Adrenal gland (tissue), 12 donors: Measurements from ENCODE around the gene TDO2. TPM values are rescaled to one million over a fixed set of nuclear protein-coding genes. Genes with fewer than 3 reads are reported as not detected.

Experiments used
- DNase-seq, 7 donors: peaks; one replicate each; pipeline ENCODE4 v3.0.0-alpha.2; 2019 to 2020
- H3K27ac ChIP-seq, 5 donors: fragments of 200-600 bp; sonication (generic) in 4 of 5; 1 replicate in 3 of 5; 2 replicates in 2 of 5; pipeline versions ENCODE4 v1.5.1 to v1.8.0; 2016 to 2020; ENCODE audit warnings: mild to moderate bottlenecking in 1 of 5
- H3K27me3 ChIP-seq: fragments of 200-600 bp; 2 replicates; pipeline ENCODE4 v1.8.0; 2021
- H3K36me3 ChIP-seq, 2 donors: fragments of 200-600 bp; replicated peaks in 1 of 2; 1 replicate in 1 of 2; 2 replicates in 1 of 2; pipeline versions ENCODE4 v1.5.1 to v1.8.0; 2018 to 2022
- H3K4me1 ChIP-seq, 2 donors: fragments of 200-600 bp; replicated peaks in 1 of 2; 1 replicate in 1 of 2; 2 replicates in 1 of 2; pipeline versions ENCODE4 v1.5.1 to v1.8.0; 2018 to 2021
- H3K4me3 ChIP-seq, 4 donors: fragments of 200-600 bp; sonication (generic) in 3 of 4; one replicate each; pipeline ENCODE4 v1.5.1; 2016 to 2018
- H3K9me3 ChIP-seq, 3 donors: fragments of 200-600 bp; sonication (generic) in 1 of 3; replicated peaks in 1 of 3; 1 replicate in 2 of 3; 2 replicates in 1 of 3; pipeline versions ENCODE4 v1.5.1 to v1.8.0; 2016 to 2021
- CTCF ChIP-seq, 6 experiments: fragments of 450-650 bp in 4 of 6; fragments of 200-600 bp in 2 of 6; sonication (generic) in 1 of 6; IDR thresholded peaks; 1 replicate in 5 of 6; 2 replicates in 1 of 6; pipeline versions ENCODE4 v1.5.1 to v1.8.0; 2016 to 2021; ENCODE audit warnings: antibody characterized with exemption in 6 of 6, mild to moderate bottlenecking in 2 of 6, moderate library complexity in 1 of 6
- POLR2A ChIP-seq, 2 donors: fragments of 450-650 bp; IDR thresholded peaks; one replicate each; pipeline ENCODE4 v1.6.1; 2017; ENCODE audit warnings: antibody characterized with exemption in 2 of 2, mild to moderate bottlenecking in 2 of 2, moderate library complexity in 1 of 2
- WGBS, 4 donors: extraction: QIAGEN DNeasy Blood & Tissue Kit in 2 of 4; methylation state at CpG; one replicate each; pipeline versions ENCODE4 v1.1.5 to v1.1.7; 2013 to 2017; 5-methylcytosine and 5-hydroxymethylcytosine counted together
- intact Hi-C, 2 donors: fragments of 100-400 bp; cut with DNase I; formaldehyde crosslinking; loops; one replicate each; pipeline versions ENCODE4 v1.14.1 to v1.15.0; 2022 to 2023
- polyA plus RNA-seq, 3 donors: library from polyadenylated mRNA; stranded (reverse); fragments of 200-250 nt in 2 of 3; fragments of 350-450 nt in 1 of 3; fragmentation: Illumina TruSeq in 1 of 3; extraction: RNeasy Lipid Tissue Mini Kit (QIAGEN cat#74804) in 1 of 3; gene quantifications; one replicate each; pipeline ENCODE4 v1.2.3, GENCODE V29; 2013 to 2014
- total RNA-seq, 9 donors: library from RNA; depleted of rRNA in 4 of 9; stranded (reverse); fragments of >200 nt in 4 of 9; fragments of 120-200 nt in 1 of 9; fragmentation: NEBNext Ultra II Directional in 1 of 9; extraction: Animal tissue kit (Norgen Biotek cat#: 25700) in 1 of 9; gene quantifications; one replicate each; pipeline versions ENCODE4 v1.1.0 to v1.2.4, GENCODE V29; 2013 to 2023
- donor health status: healthy with polysubstance abuse.
- donor health status: Bipolar disorder and iron deficiency.
- donor health status: DM: yes; HTN: yes; CAD: no.
- donor health status: DM: no; HTN: no; CAD: no.
- donor health status: DM: no; HTN: no; CAD: no.
- donor health status: DM: yes; HTN: yes; CAD: no.

The TDO2 gene
- total and polyA plus RNA-seq, 12 donors: 0.56 to 9.8 (median 2.6) TPM

DNA sequence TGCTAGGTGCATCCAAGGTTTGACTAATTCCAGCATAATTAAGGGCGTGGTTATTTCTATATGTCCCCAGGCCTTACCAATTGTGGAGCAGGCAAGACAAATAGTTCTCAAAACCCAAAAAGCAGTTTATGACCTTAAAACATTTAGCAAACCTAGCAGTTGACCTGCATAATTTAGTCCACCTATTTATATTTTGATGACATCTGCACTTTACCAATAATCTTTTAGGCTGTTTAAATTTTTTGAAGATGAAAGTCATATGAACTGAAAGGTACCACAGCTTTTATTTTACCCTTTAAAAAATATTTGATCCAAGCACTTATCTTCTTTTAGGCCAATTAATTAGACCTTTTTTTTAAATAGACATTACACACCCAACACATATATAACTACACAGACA, 27.6 kb upstream of the TDO2 start:
- Histone ChIP-seq H3K27me3 (no peaks in the 10 kb centered on the region), H3K4me3 (no peak overlapping the region), H3K9me3 (no peaks in the 10 kb centered on the region), H3K4me1 (no peaks in the 10 kb centered on the region), H3K36me3 (no peaks in the 10 kb centered on the region), H3K27ac (no peak overlapping the region)
- TF ChIP-seq CTCF (IDR thresholded peaks at IDR 0.05) (no peak), POLR2A (IDR thresholded peaks at IDR 0.05) (no peak)
- 80 to 90% (median 87%) methylated on average over 1 of the region's 1 CpG for WGBS, 4 donors
- no peak for DNase-seq
- intact Hi-C loops: no loop called here

- no peaks in the 10 kb centered on the region for H3K36me3 ChIP-seq
- no peaks in the 10 kb centered on the region for H3K4me1 ChIP-seq
- intact Hi-C loops: no loop called here
- H3K27me3 ChIP-seq: no peaks in the 10 kb centered on the region
- TF ChIP-seq POLR2A (IDR thresholded peaks at IDR 0.05) (no peak), CTCF (IDR thresholded peaks at IDR 0.05) (no peak)
- H3K4me3 ChIP-seq: no peak overlapping the region
- no peak for DNase-seq
- no peaks in the 10 kb centered on the region for H3K9me3 ChIP-seq
- WGBS, 4 donors: 85 to 92% (median 87%) methylated on average over 4 of the region's 4 CpGs
- H3K27ac ChIP-seq: no peak overlapping the region
Observed at GRCh38 chr4:155877971-155878370, 25.5 kb upstream of the TDO2 start.

GRCh38 chr4:155878611-155879010, 24.9 kb upstream of the TDO2 start:
- TF ChIP-seq CTCF (IDR thresholded peaks at IDR 0.05) (no peak), POLR2A (IDR thresholded peaks at IDR 0.05) (no peak)
- WGBS, 4 donors: 29 to 44% (median 41%) methylated on average over 2 of the region's 2 CpGs
- no peaks in the 10 kb centered on the region for H3K27me3 ChIP-seq
- no peak for DNase-seq
- no peaks in the 10 kb centered on the region for H3K36me3 ChIP-seq
- intact Hi-C loops: no loop called here
- no peaks in the 10 kb centered on the region for H3K9me3 ChIP-seq
- H3K4me3 ChIP-seq: no peak overlapping the region
- H3K4me1 ChIP-seq: no peaks in the 10 kb centered on the region
- no peak overlapping the region for H3K27ac ChIP-seq

DNA sequence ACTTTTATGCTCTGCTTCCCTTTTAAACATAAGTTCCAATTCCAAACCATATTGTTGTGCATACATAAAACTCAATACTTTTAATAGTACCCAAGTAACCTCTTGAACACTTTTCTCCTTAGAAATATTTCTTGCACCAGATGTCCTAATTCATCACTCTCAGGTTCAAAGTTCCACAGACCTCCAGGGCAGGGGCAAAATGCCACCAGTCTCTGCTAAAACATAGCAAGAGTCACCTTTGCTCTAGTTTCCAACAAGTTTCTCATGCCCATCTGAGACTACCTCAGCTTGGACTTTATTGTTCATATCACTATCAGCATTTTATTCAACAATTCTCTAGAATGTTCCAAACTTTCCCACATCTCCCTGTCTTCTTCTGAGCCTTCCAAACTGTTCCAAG, 23.7 kb upstream of the TDO2 start:
- Histone ChIP-seq H3K27ac (no peak overlapping the region), H3K27me3 (no peaks in the 10 kb centered on the region), H3K36me3 (no peaks in the 10 kb centered on the region), H3K4me1 (no peaks in the 10 kb centered on the region), H3K9me3 (no peaks in the 10 kb centered on the region), H3K4me3 (no peak overlapping the region)
- no peak for TF ChIP-seq POLR2A (IDR thresholded peaks at IDR 0.05)
- TF ChIP-seq CTCF (IDR thresholded peaks at IDR 0.05): no peak
- intact Hi-C loops: no loop called here
- no peak for DNase-seq
